ENCODE results near the gene ZNF768.
A peak's percentile ranks its signal among the peaks of the same experiment; 100 is the strongest.

The ZNF768 gene

GRCh38 chr16:30526137-30526822 lies at the start of gene ZNF768:
ZNF768 (minus strand) TSS chr16:30526566; CDS start chr16:30526413, 153 bp downstream.
- no peak for DNase-seq

- DNase-seq: no peak
Measured at GRCh38 chr16:30574678-30575077, 48.3 kb upstream of the ZNF768 start.

GRCh38 chr16:30571445-30572322 lies 45.3 kb upstream of the ZNF768 start, which contains the start of gene ZNF688:
ZNF688 (minus strand) TSS chr16:30571714; CDS start chr16:30571629, 85 bp downstream.
- DNase-seq: peak; percentile 98

DNA sequence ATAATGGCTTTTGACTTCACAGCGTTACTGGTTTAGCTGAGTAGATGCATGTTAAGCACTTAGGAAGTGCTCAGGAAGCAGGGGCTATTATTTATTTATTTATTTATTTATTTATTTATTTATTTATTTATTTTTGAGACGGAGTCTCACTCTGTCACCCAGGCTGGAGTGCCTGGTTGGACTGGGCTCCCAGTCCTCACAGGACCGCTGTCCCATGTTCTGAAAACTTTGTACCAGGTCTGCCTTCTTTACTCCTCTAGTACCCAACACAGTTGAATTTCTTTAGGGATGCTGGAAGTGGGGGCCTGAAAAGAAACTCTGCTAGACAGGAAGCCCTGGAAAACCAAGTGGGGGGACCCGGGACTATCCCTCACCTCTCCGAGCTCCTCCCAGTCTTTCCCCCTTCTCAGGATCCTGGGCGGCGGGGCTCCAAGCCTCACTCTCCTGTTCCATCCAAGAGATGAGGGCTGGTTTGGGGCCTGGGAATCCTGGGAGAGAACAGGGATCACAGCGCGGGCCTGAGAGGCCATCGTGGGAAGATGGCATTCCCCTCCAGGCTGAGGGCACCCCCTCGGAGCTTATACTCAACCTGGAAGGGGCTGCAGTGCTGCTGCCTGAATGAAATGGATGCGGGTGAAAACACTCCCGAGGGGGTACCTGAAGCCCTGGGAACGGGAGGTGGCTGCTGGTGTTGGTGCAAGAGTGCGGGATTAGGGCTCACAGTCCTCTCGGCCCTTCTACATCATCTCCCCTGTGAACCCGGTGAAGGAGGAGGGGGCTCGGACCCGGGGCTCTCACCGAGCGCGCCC lies 44.5 kb upstream of the ZNF768 start:
- DNase-seq: no peak

- DNase-seq: no peak
Measured at GRCh38 chr16:30569746-30570635, 43.6 kb upstream of the ZNF768 start.

DNA sequence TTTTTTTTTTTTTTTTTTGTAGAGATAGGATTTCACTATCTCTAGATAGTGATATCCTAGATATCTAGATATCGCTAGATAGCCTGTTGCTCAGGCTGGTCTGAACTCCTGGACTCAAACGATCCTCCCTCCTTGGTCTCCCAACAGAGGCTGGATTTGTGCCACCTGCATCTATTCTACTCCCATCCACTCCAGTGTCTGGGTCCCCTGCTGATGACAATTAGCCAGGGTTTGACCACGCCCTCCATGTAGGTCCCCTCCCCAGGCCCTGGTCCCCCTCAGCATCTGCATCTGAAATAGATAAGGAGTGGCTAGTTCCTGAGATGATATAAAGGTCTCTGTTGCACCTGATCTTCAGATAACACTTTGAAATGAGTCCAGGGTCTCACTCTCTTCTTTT lies 42.9 kb upstream of the ZNF768 start:
- no peak for DNase-seq

DNA sequence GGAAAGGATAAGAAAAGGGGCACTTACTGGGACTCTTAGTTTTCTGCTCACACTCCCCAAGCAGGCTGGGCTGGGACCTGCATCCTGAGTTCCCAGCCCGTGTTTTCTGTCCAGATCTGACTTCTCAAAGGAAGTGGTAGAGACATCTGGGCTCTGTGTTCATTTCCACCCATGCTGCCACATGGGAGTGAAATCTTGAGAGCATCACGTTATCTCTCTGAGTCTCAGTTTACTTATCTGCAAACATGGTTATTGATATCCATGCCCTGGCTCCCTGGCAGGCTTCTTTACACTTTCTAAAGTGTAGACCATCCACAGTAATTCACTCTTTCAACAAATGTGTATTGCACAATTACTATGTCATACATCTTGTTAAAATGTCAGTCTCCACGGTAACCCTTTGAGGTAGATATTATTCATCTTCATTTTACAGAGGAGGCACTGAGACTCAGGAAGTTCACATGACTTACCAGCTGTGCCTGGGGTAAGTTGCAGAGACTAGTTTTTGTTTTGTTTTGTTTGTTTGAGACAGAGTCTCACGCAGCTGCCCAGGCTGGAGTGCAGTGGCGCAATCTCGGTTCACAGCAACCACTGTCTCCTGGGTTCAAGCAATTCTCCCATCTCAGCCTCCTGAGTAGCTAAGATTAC lies 41.7 kb upstream of the ZNF768 start:
- DNase-seq: peak; percentile 72

- DNase-seq: peak; percentile 67
Measured at GRCh38 chr16:30567160-30567990, 41.0 kb upstream of the ZNF768 start.

GRCh38 chr16:30566531-30566930 lies 40.2 kb upstream of the ZNF768 start:
- DNase-seq: no peak

DNA sequence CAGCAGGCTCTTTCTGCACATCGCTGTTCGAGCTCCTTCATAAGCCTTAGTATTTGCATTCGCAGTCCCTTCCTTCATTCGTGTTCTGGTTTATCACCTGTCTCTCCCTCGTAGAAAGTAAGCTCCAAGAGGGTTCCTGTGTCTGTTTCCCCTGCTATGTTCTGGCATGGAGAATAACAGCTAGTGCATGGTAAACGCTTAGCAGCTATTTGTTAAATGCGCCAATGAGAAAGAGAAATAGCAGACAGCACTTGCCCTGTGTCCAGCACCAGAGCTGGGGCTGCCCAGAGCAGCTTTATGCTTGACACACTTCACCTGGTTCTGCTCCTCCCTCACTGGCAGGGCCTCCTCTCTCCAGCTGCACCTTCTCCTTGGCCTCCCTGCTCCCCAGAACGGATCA lies 39.6 kb upstream of the ZNF768 start:
- no peak for DNase-seq

DNA sequence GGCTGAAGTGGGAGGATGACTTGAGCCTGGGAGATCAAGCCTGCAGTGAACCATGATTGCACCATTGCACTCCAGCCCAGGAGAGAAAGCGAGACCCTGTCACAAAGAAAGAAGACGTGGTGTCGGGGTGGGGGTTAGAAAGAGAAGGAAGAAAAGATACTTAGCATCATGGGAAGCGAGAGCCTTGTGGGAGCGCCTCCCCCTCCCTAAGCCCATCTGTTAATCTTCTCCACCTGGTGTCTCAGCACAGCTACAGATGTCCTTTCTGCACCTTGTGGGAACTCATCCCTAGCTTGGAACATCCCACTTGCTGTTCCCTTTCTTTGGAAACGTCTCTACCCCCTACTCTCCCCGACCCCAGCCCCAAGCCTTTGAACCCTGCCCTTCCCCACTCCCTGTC lies 39.2 kb upstream of the ZNF768 start:
- DNase-seq: no peak

GRCh38 chr16:30562021-30562420 lies 35.7 kb upstream of the ZNF768 start:
- DNase-seq: no peak

DNA sequence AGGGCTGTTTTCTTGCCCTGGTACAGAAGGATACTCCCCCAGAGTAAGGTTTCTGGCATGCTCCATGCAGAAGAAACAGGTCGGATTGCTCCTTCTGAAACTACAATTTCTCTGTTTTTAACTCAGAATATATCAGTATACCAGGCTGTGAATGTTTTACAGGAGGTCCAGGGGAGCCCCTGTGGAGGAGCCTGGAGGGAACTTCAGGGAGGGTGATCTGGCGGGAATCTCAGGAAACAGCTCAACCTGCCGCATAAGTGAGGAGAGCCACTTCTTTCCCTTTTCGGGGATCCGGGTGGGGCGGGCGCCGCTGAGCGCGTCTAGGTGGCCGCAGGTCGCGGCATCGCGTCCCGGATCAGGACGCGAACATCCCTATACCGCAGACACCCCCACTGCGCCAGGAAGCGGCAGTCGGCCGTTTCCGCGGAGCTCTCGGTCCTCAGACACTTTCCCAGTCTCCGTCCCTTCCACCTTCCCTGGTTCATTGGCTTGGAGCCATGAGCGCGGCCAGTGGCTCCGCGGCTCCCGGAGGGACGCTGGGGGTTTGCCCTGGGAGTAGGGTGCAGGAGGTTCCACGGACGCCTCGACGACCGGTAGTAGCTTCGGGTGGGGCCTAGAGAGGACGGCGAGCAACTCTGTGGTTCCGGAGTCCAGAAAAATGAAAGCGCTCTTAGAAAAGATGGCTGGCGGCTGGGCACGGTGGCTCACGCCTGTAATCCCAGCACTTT lies 34.9 kb upstream of the ZNF768 start:
- peak; percentile 38 for DNase-seq

DNA sequence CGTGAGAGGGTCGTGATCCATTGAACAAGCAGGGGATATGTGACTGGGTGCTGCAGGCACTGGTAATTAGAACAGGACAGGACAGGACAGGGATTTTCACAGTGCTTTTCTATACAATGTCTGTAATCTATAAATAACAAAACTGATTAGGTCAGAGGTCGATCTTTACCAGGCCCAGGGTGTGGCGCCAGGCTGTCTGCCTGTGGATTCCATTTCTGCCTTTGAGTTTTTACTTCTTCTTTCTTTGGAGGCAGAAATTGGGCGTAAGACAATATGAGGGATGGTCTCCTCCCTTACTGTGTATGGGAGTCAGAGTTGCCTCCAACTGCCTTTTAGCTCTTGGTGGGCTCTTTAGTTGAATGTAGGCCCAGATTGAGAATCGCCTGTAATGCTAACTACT lies 33.3 kb upstream of the ZNF768 start:
- DNase-seq: no peak

- DNase-seq: no peak
Measured at GRCh38 chr16:30558789-30559377, 32.5 kb upstream of the ZNF768 start.

DNA sequence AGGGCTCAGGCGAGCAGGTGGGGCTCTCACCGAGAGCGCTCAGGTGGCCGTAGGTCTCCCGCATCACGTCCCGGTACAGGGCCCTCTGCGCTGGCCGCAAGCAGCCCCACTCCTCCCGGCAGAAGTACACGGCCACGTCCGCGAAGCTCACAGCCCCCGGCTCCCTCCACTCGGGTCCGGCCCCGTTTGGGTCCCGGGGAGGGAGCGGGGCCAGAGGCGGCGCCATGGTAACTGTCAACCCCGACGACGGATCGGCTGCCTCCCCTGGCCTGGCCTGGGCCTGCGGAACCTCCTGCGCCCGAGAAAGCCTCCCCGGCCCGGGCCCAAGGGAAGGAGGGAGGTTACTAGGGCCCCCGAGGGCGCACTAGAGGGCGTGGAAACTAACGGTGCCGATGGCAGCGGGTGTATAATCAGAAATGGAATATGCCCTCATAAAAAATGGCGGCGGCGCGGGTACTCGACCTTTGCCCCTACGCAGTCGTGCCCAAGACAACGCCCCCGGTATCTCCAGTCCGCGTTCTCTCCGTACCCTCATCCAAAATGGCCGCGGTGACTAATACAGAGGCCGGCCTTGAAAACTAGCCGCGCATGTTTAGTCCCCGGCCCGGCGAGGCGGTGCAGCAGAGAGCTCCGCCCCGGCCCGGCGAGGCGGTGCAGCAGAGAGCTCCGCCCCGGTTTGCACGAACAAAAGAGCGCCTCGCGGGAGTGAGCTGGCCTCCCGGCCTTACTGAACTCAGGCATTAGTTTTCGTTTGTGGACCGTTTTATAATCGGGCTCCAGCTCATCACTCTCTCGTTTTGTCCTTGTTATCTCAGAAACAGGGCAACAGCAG lies 31.8 kb upstream of the ZNF768 start, which contains the start of gene ZNF764:
TSS of gene ZNF764 (minus strand) at position 418 of the 832 bp plus-strand sequence. CDS start at position 226, 192 bp downstream.
- peak; percentile 98 for DNase-seq

- no peak for DNase-seq
Measured at GRCh38 chr16:30557707-30557956, 31.3 kb upstream of the ZNF768 start.

GRCh38 chr16:30556125-30556473 lies 29.7 kb upstream of the ZNF768 start:
- DNase-seq: no peak

Data from CD4-positive, alpha-beta T cell treated with Interleukin-15 for 1 hour (primary cell).